T47D (cell line): Measurements from ENCODE around the gene TLCD4.
A peak's percentile ranks its signal among the peaks of the same experiment; 100 is the strongest.

Source experiments
- DNase-seq, 2 experiments: peaks; one replicate each; pipeline versions ENCODE4 v3.0.0 to v3.0.0-alpha.2; 2011 to 2012; ENCODE audit warnings: low read depth in 1 of 2, low spot score in 1 of 2
- JUND ChIP-seq: IDR thresholded peaks from 2 replicates; pipeline ENCODE4 v1.6.1; 2012; ENCODE audit warnings: low read depth
- in situ Hi-C: cut with HindIII; loops from 2 replicates; pipeline ENCODE4 v1.10.0; 2016; ENCODE audit warnings: low sequenced_read_pairs, low pct_unique_long_range_greater_than_20kb

The TLCD4 gene, protein sequence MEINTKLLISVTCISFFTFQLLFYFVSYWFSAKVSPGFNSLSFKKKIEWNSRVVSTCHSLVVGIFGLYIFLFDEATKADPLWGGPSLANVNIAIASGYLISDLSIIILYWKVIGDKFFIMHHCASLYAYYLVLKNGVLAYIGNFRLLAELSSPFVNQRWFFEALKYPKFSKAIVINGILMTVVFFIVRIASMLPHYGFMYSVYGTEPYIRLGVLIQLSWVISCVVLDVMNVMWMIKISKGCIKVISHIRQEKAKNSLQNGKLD

DNA sequence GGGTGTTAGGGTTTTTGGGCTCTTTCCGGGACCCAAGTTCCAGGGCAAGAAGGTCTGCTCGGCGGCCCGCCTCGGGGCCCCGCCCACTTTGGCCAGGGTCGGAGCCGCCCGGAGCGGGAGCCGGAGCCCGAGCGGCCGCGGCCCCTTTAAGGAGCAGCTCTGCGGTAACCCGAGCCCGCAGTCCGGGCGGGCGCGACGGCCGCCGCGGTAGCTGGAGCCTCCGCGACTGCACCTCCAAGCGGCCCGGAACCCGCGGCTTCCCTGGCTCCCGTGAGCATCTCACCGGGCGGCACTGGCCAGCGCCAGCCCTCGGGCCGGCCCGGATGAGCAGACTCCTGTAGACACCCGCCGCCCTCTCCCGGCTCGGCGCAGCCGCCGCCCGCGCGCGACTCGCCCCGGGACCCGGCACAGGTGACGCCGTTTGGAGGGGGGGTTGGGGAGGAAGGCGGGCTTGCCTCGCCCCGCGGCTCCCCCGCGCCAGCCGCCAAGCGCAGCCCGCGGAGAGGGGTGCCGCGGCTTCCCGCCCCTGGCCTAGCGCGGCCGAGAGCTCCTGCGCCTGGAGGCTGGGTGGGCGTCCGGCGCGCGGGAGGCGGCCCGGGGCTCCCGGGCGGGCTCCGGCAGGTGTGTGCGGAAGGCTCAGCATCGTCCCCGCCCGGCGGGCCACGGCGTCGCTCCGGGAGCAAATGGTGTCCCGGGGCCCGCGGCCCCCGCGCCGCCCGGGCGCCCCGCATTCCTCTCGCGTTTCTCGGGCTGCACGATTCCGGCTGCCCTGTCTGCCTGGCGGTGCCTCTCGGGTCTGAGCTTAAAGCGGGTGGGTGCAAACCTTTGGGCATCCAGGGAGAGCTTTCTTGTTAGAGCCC, at the start of gene TLCD4:
TLCD4 (plus strand) TSS at position 149 of the 860 bp plus-strand sequence. CDS start 26,547 bp downstream, outside the sequence.
- in situ Hi-C loops, result no loop called here

GRCh38 chr1:95067568-95067967, 49.6 kb upstream of the TLCD4 start:
- TF ChIP-seq JUND, result no peak
- in situ Hi-C loops, result no loop called here
- DNase-seq, result no peak

More for the DNA sequence above, at the start of gene TLCD4:
- no peak for TF ChIP-seq JUND
- peak; percentile 56 to 78 for DNase-seq

- TF ChIP-seq JUND, result no peak
- in situ Hi-C loops, result no loop called here
- DNase-seq, result no peak
Measured at GRCh38 chr1:95068956-95069709, 48.0 kb upstream of the TLCD4 start.

- in situ Hi-C loops, result no loop called here
- no peak for DNase-seq
- no peak for TF ChIP-seq JUND
Measured at GRCh38 chr1:95069710-95070093, 47.5 kb upstream of the TLCD4 start.

DNA sequence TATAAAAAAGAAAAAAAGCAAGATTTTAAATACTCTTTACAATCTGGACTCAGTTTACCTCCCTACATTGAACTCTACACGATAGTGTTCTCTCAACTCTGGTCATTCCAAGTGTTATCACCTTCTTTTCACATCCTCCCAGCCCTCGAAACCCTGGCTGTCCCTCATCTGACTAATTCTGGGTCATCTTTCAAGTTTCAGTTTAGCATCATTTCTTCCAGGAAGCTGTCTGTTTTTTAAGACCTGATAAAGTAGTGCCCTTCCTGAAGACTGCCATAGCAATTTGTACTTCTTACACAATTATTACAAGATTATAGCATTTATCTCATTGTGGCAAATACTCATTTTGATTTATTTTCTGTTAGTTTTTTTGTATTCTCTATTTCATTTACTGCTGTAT, 45.6 kb upstream of the TLCD4 start:
- in situ Hi-C loops, result no loop called here
- DNase-seq, result no peak

DNA sequence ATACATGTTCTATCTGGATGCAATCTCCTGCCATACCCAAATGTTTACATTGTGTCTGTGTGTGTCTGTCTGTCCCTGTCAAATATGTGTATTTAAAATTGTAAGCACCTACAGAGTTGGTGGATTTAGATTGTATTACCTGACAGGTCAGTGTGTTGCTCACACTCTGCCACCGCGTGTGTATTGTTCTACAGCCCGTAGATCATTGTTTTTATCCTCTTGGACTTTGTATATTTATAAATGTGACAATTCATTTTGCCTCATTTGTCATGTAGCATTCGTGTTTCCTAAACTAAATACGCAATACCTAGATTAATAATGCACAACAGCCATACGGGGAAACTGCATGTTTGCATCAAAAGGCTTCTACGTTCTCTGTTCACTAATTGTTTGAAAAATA, 45.0 kb upstream of the TLCD4 start:
- in situ Hi-C loops, result no loop called here
- TF ChIP-seq JUND, result no peak
- no peak for DNase-seq

More for the DNA sequence above, 45.6 kb upstream of the TLCD4 start:
- TF ChIP-seq JUND, result no peak

DNA sequence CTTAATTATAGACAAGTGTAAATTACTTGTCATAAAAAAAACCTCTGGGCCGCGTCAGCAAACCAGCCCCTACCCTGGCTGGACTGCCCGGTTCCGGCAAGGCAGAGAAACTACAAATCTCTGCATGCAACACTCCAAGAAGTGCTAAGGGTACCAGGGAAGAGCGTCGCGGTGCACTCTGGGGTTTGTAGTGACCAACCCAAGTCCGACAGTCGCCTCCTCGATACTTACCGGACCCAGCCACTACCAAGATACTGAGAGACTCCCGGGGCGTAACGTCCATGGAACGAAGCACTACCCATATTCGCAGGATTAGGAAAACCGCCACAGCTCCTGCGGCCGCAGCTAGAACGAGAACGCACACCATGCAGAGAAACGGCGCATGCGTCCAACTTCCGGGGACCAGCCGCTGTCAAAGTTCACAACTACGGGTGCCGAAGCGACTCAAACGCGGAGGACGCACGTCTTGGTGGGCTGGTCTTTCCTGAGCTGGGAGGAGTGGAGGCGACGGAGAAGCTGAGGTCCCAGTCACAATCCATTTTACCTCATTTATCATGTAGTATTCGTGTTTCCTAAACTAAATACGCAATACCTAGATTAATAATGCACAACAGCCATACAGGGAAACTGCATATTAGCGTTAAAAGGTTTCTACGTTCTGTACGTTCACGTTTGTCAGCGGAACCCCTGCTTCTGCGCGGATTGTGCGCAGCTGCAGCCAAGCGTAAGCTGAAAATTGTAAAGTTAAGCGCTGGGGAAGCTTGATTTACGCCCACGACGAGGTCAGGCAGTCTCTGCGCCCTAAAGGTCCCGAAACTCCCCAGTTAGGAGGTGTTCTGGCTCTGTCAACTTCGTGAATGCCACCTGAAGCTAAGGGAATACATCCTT, 44.4 kb upstream of the TLCD4 start, which contains the start of gene ALG14:
ALG14 (minus strand) TSS at position 420 of the 888 bp plus-strand sequence; CDS start at position 367, 53 bp downstream.
- in situ Hi-C loops, result no loop called here
- no peak for TF ChIP-seq JUND
- DNase-seq, result peak; percentile 63 to 94

- no peak for DNase-seq
- in situ Hi-C loops, result no loop called here
- no peak for TF ChIP-seq JUND
Measured at GRCh38 chr1:95073446-95073845, 43.7 kb upstream of the TLCD4 start.

DNA sequence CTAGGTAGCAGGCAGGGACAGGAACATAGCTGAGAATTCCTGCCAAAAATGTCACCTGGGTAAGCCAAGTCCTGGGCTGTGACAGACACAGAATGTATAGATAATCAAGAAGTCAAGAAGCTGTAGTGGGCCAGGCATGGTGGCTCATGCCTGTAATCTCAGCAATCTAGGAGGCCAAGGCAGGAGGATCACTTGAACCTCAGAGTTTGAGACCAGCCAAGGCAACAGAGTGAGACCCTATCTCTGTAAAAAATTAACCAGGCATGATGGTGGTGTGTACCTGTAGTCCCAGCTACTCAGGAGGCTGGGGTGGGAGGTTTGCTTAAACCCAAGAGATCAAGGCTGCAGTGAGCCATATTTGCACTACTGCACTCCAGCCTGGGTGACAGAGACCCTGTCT, 41.1 kb upstream of the TLCD4 start:
- no peak for TF ChIP-seq JUND
- in situ Hi-C loops, result no loop called here
- no peak for DNase-seq

DNA sequence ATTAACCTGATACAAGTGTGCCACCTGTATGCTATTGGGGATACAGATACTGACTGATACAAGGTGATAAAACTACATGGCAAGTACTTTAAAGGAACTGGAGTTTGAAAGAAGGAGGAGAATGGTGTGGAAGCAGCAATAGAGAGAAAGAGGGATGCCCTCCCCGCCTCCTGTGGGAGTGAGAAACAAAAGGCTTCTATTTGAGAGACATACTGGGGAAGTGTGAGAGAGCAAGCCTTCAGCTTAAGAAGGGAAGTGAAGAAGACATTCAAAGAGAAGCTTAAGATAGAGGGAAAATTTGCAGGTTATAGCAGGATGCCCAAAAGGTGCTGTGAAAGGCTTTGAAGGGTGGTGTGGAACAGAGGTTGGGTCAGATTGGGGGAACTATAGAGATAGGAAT, 36.7 kb upstream of the TLCD4 start:
- in situ Hi-C loops, result no loop called here
- no peak for DNase-seq
- TF ChIP-seq JUND, result no peak

GRCh38 chr1:95080879-95081278, 36.3 kb upstream of the TLCD4 start:
- in situ Hi-C loops, result no loop called here
- no peak for TF ChIP-seq JUND
- no peak for DNase-seq
